Nephron (organoid): ENCODE measurements around the gene CATSPERB.

Source experiments
- H3K27ac Mint-ChIP-seq, 3 experiments: 2 replicates each; pipeline ENCODE4 v1.8.0; 2020; ENCODE audit warnings: mixed read lengths in 3 of 3, mild to moderate bottlenecking in 2 of 3, moderate library complexity in 1 of 3
- H3K27me3 Mint-ChIP-seq: 2 replicates; pipeline ENCODE4 v1.8.0; 2021; ENCODE audit warnings: low read depth, mild to moderate bottlenecking, moderate library complexity, mixed read lengths
- H3K36me3 Mint-ChIP-seq: 2 replicates; pipeline ENCODE4 v1.8.0; 2020; ENCODE audit warnings: low read depth, mixed read lengths
- H3K4me1 Mint-ChIP-seq: 2 replicates; pipeline ENCODE4 v1.8.0; 2020; ENCODE audit warnings: mixed read lengths
- H3K4me3 Mint-ChIP-seq, 3 experiments: 2 replicates each; pipeline ENCODE4 v1.8.0; 2020; ENCODE audit warnings: mild to moderate bottlenecking in 3 of 3, mixed read lengths in 3 of 3, moderate library complexity in 2 of 3
- H3K9me3 Mint-ChIP-seq: 2 replicates; pipeline ENCODE4 v1.8.0; 2020; ENCODE audit warnings: mixed read lengths
- TF ChIP-seq, protein P1 (sequence below), 3 experiments: fragments of 200-600 bp; sonication (generic); IDR thresholded peaks; one replicate each; pipeline ENCODE4 v1.5.0; 2021; ENCODE audit warnings: antibody characterized with exemption in 3 of 3; ENCODE audit not compliant: unreplicated experiment in 3 of 3

CATSPERB gene, protein sequence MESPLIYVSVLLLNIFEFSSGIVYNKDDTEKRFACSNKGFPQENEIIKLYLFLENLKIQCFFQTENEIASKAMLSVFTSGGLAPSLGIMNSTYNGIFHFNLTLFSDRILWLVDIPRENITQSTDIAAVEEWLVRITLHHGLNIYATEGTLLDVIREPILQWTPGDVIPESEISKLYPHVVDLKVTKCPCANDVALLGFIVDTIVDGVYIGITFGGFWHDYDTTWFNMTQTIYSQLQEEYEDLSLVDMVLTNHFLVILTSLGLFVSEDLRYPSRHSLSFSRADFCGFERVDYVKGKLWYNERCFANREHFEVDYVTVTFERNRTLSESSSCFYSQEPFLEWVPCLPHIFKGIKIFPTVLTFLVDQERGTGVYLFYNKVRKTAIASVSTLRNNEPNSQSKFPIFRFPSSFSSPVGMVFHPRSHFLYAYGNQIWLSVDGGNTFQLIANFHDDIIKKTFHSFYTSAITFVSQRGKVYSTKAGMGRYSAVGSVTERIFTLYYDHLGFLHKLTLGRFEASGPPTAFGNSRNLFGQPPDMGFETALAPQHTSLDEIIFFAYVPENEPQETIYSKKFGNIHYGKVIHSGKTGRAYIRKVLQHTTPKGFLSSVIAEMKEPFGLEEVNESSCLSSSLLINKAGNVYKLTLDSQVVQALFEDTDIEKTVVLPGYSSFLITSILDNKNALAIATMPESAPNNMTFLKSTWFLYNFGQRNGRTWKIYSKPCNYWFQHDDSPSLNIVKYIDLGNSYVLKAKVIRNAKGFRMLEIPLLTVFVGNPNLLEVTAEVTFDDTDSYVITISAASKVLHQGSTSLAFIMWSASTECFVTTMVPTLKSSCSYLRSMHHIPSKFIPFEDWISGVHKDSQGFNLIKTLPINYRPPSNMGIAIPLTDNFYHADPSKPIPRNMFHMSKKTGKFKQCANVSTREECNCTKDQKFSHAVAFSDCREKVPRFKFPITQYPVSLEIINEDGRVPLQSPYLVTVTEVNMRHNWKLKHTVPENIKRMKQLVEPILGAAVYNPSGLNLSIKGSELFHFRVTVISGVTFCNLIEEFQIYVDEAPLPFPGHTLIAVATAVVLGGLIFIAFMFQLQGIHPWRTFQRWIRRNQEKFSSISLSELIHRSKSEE

DNA sequence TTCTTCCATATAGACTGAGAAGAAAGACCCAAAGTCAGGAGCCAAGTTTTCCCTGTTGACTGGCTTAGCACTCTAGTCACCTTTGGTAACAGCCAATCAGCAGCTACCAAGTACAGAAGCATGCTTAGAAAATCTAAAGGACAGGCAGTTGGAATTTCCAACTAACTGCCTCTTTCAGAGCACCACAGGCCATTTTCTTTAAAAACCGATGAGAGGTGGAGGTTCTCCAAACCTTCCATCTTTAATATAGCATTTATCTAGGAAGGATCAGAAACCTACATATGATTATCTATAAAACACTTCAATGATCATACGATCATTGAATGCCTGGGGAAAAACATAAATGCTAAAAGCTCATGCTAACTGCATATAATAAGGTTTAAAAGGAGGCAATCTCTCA, at the start of gene CATSPERB:
CATSPERB (minus strand) TSS at position 101 of the 400 bp plus-strand sequence. CDS start 2,607 bp downstream, outside the sequence.
- H3K4me3 Mint-ChIP-seq: no peak within 1 kb of the TSS
- no peaks in the 10 kb centered on the region for H3K9me3 Mint-ChIP-seq
- H3K27ac Mint-ChIP-seq: no peak within 1 kb of the TSS
- no peaks in the 10 kb centered on the region for H3K4me1 Mint-ChIP-seq
- peaks cover 3% of the 10 kb centered on the region for H3K27me3 Mint-ChIP-seq
- TF ChIP-seq, protein P1, sequence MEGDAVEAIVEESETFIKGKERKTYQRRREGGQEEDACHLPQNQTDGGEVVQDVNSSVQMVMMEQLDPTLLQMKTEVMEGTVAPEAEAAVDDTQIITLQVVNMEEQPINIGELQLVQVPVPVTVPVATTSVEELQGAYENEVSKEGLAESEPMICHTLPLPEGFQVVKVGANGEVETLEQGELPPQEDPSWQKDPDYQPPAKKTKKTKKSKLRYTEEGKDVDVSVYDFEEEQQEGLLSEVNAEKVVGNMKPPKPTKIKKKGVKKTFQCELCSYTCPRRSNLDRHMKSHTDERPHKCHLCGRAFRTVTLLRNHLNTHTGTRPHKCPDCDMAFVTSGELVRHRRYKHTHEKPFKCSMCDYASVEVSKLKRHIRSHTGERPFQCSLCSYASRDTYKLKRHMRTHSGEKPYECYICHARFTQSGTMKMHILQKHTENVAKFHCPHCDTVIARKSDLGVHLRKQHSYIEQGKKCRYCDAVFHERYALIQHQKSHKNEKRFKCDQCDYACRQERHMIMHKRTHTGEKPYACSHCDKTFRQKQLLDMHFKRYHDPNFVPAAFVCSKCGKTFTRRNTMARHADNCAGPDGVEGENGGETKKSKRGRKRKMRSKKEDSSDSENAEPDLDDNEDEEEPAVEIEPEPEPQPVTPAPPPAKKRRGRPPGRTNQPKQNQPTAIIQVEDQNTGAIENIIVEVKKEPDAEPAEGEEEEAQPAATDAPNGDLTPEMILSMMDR (IDR thresholded peaks at IDR 0.05; ENCODE audit: unreplicated experiment in 3 of 3): no peak
- no peaks in the 10 kb centered on the region for H3K36me3 Mint-ChIP-seq

DNA sequence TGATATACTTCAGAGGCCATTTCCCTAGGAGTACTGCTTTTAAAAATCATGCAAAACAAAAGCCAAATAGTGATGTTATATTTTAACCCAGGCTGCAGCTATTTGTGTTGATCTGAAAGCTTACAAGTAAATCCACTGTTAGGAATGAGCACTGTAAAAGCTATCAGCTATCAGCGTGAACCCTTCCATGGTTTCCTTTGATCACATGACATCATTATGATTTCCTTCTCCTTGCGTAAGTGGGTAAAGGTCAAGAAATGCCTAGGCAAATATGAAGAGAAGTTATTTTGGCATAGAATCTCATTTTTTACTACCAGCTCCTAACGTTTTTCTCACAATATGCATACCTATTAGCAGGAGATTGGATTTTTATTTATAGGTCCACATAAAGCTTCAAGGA, 48.6 kb upstream of the CATSPERB start:
- H3K27ac Mint-ChIP-seq: no peak overlapping the region
- TF ChIP-seq, protein P1 (IDR thresholded peaks at IDR 0.05; ENCODE audit: unreplicated experiment in 3 of 3): no peak
- no peaks in the 10 kb centered on the region for H3K4me1 Mint-ChIP-seq
- no peaks in the 10 kb centered on the region for H3K27me3 Mint-ChIP-seq
- no peak overlapping the region for H3K4me3 Mint-ChIP-seq
- H3K9me3 Mint-ChIP-seq: no peaks in the 10 kb centered on the region
- H3K36me3 Mint-ChIP-seq: no peaks in the 10 kb centered on the region

DNA sequence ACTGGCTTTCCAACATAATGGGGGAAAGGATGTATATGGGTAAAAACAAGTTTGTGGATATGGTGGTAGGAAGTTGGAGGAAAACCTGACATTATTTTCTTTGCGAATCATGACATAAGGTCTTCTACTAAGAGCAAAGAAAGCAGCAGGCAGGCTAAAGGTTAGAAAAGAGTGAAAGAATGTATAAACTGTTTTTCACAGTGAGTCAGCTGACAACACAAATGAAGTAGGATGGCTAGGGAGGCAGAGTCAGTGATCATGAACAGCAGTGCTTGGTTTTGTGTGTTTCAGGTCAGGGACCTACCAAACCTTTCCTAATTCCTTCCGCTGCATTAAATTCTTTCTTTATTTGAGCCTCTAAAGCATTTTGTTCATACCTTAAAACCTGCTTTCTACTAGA, 46.3 kb upstream of the CATSPERB start:
- H3K4me3 Mint-ChIP-seq: no peak overlapping the region
- TF ChIP-seq, protein P1 (IDR thresholded peaks at IDR 0.05; ENCODE audit: unreplicated experiment in 3 of 3): no peak
- no peaks in the 10 kb centered on the region for H3K36me3 Mint-ChIP-seq
- no peak overlapping the region for H3K27ac Mint-ChIP-seq
- no peaks in the 10 kb centered on the region for H3K4me1 Mint-ChIP-seq
- no peaks in the 10 kb centered on the region for H3K9me3 Mint-ChIP-seq
- H3K27me3 Mint-ChIP-seq: no peaks in the 10 kb centered on the region

DNA sequence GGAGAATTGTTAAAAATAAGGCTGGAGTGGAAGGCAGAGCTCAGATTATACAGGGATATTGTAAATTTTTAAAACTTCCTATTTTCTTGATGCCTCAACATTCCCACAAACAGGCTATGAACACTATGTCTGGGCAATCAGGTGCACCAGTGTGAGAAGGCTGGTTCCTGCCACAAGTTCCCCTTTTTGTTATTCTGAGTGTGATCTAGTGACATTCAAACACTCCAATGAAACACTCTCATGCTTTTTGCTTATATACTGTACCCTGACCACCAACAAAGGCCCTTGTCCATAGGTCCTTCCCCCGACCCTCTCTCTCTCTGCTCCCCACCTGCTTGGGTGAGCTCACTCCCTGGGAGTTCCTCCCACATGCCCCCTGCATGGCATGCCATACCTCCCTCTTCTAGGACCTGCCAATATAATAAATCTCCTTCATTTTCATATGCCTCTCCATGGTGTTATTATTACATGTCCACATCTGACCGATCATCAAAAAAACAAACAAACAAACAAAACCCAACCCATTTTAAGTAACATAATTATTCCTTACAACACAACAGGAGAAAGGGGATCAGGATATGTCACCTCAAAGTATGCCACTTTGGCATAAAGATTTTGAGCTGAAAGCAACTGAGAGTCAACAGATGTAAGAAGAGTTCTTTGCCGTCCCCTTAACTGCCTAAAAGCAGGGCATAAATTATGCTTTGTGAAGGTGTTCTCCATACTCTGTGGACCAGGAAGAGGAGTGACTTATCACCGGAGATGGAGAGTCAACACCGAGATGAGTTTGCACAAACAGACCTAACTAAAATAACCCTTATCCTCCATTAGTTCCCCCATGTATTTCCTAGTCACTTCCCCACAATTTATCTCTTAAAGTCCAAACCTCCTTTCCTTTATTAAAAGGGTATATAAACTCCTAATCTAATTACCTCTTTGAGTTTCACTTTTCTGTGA, 42.5 kb upstream of the CATSPERB start:
- no peaks in the 10 kb centered on the region for H3K4me1 Mint-ChIP-seq
- TF ChIP-seq, protein P1 (IDR thresholded peaks at IDR 0.05; ENCODE audit: unreplicated experiment in 3 of 3): no peak
- H3K27ac Mint-ChIP-seq: no peak overlapping the region
- H3K27me3 Mint-ChIP-seq: no peaks in the 10 kb centered on the region
- no peaks in the 10 kb centered on the region for H3K9me3 Mint-ChIP-seq
- no peak overlapping the region for H3K4me3 Mint-ChIP-seq
- H3K36me3 Mint-ChIP-seq: no peaks in the 10 kb centered on the region

DNA sequence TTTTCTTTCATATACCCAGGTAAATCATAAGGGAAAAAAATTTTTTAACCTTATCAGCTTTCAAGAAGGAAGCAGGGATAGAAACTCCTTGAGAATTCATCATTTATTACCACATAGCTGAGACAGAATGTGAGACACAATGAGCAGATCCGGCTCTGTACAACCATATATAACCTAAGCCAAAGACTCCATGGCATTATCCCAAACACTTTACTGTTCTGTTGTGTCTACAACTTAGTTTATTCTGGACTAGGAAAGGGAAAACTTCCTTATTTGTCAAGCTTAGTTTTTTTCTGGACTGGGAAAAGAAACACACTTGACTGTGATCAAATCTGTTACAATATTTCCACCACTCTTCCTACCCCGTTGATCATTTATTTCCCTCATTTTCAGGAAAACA, 38.3 kb upstream of the CATSPERB start:
- Mint-ChIP-seq H3K27ac (no peak overlapping the region), H3K27me3 (no peaks in the 10 kb centered on the region), H3K4me3 (no peak overlapping the region), H3K4me1 (no peaks in the 10 kb centered on the region), H3K9me3 (no peaks in the 10 kb centered on the region), H3K36me3 (no peaks in the 10 kb centered on the region)
- TF ChIP-seq, protein P1 (IDR thresholded peaks at IDR 0.05; ENCODE audit: unreplicated experiment in 3 of 3): no peak
